GM18499 (cell line): Measurements from ENCODE around the gene CPLANE1.
"Not testable (repeated sequence)": the region's sequence is repeated elsewhere in the genome, so short reads cannot be mapped to it uniquely, and the experiment has no call there.

ENCODE experiments used
- ATAC-seq: cut with Tn5 transposase; IDR thresholded peaks from one replicate; pipeline ENCODE4 v1.9.1; 2021; ENCODE audit warnings: moderate number of reproducible peaks; ENCODE audit not compliant: insufficient read depth, unreplicated experiment

Gene CPLANE1

DNA sequence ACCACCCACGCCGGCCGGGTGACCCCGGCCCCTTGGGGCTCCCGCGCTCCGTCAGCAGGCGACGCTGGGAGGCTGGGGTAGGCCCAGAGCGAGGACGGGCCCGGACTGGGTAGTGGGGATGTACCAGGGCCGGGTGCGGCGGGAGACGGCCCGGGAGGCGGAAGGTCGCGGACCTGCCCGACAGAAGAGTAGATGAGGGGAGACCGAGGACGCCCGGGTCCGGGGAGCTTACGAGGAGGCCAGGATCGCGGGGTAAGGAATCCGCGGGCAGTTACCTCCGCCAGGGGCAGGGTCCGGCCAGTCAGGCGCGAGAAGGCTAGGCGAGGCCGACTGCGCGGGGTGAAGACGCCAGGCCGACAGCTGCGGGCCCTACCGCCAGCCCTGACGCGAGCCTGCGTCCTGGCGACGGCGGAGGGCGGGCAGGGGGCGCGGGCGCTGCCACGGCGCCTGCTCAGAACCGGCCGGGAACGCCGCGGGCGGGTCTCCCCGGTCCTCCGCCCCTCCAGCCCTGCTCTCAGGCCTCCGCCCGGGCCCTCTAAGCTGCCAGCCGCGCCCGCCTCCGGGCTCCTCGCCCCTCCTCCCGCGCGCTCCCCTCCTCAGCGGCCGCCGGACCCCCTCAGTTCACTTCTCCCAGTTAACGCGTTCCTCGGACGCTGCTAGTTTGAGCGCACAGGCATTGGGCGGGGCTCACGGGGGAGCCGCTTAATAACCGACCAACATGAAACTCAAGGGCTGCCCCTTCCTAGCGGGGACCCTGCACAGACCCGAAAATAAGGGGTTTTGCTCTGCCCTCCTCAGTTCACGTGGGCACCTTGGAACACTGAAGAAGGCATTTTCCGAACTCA lies at the start of gene CPLANE1:
Gene CPLANE1 (minus strand): TSS at position 407 of the 845 bp plus-strand sequence. CDS start 1,678 bp downstream, outside the sequence.
- ATAC-seq = no peak

DNA sequence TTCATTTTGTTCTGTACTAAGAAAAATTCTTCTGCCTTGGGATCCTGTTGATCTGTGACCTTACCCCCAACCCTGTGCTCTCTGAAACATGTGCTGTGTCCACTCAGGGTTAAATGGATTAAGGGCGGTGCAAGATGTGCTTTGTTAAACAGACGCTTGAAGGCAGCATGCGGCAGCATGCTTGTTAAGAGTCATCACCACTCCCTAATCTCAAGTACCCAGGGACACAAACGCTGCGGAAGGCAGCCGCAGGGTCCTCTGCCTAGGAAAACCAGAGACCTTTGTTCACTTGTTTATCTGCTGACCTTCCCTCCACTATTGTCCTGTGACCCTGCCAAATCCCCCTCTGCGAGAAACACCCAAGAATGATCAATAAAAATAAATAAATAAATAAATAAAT lies 47.1 kb upstream of the CPLANE1 start:
- not testable (repeated sequence) for ATAC-seq

DNA sequence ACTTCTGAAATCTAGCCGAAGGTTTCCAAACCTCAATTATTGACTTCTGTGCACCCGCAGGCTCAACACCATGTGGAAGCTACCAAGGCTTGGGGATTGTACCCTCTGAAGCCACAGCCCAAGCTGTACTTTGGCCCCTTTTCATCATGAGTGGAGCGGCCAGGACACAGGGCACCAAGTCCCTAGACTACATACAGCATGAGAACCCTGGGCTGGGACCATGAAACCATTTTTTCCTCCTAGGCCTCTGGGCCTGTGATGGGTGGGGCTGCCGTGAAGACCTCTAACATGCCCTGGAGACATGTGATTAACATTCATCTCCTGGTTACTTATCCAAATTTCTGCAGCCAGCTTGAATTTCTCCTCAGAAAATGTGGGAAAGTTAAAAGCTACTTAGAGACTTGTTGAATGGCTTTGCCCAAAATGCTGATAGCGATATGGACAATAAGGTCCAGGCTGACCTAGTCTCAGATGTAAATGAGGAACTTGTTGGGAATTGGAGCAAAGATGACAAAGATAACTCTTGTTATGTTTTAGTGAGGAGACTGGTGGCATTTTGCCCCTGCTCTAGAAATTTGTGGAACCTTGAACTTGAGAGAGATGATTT lies 34.1 kb upstream of the CPLANE1 start:
- no peak for ATAC-seq

DNA sequence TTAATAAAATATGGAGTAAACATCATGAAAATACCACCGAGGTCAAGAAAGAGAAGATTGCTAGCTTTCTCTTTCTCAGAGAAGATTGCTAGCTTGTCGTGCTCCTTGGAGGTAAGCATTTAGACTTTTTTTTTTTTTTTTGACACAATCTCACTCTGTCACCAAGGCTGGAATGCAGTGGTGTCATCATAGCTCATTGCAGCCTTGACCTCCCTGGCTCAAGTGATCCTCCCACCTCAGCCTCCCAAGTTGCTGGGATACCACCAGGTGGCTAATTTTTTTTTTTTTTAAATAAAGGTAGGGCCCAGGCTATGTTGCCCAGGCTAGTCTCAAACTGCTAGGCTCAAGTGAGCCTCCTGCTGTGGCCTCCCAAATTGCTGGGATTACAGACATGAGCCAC lies 26.3 kb upstream of the CPLANE1 start:
- no peak for ATAC-seq

DNA sequence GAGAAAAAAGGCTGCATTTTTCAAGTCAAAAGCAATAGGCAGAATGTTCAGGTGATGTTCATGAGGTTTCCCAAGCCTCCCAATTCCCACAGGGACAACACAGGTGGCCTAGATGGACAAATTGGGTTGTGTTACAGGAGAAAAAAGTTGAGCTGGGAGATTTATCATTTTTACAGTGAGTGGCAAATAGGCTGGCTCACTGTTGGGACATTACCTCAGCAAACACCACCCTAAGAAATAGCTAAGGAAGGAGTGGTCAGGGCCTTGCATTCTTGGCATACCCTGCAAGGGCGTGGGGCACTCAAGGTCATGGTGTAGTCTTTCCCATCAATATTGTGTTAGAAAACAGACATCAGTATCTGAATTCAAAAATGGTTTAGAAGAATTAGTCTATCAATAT lies 23.3 kb upstream of the CPLANE1 start:
- ATAC-seq = no peak

DNA sequence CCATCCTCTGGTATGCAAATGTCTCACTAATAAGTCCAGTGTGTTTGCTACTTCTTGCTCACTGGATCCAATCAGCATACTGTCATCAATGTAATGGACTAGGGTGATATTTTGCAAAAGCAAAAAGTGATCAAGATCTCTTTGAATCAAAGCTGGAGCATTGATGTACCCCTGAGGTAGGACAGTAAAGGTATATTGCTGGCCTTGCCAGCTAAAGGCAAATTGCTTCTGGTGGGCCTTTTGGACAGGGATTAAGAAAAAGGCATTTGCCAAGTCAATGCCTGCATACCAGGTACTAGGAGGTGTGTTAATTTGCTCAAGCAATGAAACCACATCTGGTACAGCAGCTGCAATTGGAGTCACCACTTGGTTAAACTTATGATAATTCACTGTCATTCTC lies 18.9 kb upstream of the CPLANE1 start:
- not testable (repeated sequence) for ATAC-seq

DNA sequence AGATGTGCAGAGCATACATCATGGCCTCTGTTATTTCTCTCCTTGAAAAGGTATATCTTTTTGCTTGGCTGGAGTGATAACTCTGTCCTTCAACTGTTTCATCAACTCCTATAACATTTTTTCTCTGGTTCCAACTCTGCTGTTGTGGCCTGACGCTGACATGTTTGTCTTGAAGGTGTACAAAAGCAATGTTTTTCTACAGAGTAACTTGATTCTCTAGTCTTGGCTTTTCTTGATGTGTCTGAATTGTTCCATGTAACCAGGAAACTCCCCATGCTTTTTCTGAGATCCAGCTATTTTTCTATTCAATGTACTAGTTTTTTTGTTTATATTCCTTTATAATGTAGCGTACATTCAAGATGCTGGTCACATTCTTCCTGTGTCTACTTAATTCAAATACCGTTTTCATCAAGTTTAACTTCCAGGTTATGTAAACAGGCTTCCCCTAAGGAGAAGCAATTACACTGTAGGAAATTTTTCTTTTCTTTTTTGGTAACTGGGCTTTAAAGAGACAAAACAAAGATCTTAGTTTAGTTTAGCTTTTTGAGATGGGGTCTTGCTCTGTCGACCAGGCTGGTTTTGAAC lies 6.7 kb upstream of the CPLANE1 start:
- ATAC-seq = no peak

DNA sequence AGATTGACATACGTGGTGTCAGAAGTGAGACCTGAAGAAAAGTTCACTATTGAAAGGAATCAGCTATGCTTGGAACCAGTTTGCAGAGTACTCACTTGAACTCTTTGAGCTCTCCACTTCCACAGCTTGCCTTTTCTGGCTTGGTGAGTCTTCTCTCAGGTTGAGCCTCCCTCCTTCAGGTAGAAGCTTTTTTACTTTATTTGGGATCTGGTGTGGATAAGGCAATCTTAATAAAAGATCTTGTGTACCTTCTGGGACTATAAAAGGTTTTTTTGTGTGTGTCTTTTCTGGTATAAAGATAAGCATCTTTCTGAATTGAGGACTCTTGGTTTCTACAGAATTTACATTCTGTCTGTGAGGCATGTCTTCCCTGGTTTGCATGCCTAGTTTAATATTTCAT lies 5.4 kb upstream of the CPLANE1 start:
- no peak for ATAC-seq

DNA sequence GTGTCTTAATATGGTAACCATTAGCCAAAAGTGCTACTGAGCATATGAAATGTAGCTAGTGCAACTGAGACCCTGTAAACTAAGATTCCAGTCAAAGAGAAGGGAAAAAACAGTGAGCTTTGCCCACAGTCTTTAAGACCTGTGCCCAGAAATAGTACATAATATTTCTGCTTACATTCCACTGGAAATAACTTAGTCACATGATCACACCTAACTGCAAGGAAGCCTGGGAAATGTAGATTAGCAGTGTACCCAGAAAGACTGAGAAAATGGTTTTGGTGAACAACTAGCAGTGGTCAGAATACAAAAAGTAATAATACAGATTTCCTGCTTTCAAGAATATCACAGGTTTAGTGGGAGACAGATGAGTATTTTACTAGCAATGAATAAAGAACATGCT lies 2.5 kb upstream of the CPLANE1 start:
- ATAC-seq = no peak

DNA sequence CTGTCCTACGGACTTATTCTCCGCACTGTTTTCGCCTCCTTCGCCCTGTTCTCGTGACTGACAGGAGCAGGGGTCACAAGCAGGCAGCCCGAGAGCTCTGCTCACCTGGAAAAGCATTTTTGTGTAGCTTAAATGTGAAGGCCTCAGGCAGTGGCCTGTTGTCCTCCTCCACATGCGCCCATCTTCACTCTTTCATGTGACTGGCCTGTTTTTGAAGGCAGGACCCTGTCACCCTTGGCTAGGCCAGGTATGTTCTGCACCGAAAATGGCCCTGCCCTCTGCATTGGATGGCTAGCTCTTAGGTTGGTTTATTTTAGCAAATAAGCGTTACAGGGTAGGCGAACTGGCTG lies 614 bp upstream of the CPLANE1 start:
- ATAC-seq = no peak

DNA sequence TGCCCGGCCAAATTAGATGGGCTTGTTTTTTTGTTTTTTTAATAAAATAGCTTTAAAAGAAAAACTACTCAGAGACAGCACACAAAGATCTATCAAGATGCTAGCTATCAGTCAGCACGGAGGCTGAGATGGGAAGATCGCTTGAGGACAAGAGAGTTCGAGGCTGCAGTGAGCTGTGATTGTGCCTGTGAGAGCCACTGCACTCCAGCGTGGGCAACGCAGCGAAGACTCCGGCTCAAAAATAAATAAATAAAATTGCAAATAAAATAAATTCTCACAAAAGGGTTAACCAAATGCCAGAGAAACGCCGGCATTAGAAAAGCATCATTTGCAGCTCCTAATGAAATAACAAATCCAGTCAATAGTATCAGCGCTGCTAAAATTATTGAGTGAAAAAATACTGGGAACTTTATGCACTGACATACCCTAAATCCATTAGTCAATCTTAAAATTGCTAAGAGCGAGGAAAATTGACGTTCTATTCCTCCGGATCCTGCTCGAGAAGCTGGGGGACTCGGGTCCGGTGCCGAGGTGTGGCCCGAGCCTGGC lies 681 bp downstream of the CPLANE1 start:
- ATAC-seq = no peak

DNA sequence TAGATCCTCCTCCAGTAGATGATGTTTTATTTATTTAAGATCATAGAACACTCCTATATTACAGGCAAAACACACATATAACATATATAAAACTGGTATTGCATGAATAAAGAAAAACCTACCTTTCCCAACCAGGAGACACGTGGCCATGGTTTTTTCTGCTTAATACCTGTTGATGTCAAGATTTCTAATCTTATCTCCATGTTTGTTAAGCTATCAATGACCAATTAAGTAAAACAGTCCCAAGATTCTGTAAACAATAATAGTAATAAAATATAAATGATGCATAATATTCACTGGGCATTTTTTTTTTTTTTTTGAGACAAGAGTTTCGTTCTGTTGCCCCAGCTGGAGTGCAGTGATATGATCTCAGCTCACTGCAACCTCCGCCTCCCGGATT lies 1.7 kb downstream of the CPLANE1 start:
- no peak for ATAC-seq

DNA sequence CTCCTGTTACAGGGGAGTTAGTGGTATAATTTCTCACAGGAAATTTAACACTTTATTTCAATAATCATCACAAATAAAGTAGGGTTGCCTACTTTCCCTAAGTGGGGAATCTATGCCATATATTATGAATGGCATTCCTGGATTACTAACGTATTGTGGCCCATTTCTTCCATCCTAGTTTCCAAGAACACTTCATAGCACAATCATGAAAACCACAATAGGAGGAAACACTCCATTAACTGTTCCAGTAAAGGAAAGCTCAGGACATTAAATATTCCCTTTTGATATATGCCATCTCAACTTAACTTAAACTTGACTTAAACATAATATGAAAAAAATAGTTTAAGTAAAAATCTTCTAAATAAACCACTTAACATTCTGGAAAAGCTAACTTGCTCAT lies 2.1 kb downstream of the CPLANE1 start:
- ATAC-seq = no peak

DNA sequence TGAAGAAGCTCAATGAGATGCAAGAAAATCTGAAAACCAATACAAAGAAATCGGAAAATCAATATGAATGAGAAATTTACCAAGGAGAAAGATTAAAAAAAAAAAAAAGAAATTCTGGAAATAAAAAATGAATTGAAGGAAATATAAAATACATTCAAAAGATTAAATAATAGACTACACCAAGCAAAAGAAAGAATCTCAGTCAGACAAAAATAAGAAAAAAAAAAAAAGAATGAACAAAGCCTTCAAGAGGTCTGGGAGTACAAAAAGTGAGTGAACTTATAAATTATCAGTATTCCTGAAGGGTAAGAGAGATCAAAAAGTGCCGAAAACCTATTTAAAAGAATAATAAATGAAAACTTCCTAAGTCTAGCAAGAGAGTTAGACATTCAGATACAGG lies 14.9 kb downstream of the CPLANE1 start:
- ATAC-seq = no peak

DNA sequence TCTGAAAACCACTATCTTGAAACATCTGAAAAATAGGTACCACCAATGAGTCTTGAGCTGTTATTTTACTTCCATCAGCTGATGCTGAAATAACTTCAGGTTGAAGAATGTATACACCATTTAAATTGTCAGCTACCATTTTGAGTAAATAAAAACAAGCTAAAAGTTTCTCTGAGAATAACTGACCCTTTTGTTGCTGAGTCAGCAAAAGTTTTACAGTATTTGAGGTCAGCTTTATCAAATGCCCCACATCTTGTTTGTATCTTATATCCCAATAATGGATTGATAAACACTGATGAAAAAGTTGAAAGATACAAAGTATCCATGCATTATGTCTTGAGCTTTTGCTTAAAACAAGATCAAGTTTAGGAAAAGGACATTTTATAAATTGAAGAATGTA lies 22.8 kb downstream of the CPLANE1 start:
- ATAC-seq = no peak

DNA sequence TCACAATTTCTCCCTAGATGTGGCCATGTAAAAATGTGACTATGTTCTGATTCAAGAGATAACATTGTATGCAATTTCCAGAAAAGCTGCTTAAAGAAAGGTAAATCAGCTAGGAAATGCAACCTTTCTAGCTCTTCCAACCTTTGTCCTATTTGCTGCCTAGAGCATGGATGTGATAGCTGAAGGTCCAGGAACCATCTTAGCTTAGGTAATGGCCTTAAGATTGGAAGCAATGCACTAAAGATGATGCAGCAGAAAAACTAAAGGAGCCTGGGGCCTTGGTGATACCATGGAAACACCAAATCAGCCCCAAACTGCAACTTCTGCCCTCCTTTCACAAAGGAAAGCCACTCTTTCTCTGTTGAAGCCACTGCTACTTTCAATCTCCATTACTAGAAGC lies 27.0 kb downstream of the CPLANE1 start:
- no peak for ATAC-seq

DNA sequence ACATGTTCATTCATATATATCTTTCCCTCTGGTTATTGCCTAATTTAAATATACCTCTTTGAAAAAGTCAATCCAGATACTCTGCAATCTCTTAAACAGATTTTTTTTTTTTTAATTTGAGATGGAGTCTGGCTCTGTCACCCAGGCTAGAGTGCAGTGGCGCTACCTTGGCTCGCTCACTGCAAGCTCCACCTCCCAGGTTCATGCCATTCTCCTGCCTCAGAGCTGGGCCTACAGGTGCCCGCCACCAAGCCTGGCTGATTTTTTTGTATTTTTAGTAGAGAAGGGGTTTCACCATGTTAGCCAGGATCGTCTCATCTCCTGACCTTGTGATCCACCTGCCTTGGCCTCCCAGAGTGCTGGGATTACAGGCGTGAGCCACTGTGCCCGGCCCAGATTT lies 28.8 kb downstream of the CPLANE1 start:
- ATAC-seq = not testable (repeated sequence)

DNA sequence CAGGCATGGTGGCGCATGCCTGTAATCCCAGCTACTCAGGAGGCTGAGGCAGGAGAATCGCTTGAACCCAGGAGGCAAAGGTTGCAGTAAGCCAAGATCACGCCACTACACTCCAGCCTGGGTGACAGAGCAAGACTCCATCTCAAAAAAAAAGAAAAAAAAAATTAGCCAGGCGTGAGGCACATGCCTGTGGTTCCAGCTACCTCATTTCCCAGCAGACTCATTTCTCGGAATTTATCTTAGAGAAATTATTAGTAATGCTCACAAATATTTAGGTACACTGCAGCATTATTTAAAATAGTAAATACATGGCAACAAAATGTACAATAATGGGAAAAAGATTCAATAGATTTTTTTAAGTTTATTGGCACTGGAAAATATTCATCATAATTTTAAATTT lies 29.8 kb downstream of the CPLANE1 start:
- ATAC-seq = not testable (repeated sequence)

DNA sequence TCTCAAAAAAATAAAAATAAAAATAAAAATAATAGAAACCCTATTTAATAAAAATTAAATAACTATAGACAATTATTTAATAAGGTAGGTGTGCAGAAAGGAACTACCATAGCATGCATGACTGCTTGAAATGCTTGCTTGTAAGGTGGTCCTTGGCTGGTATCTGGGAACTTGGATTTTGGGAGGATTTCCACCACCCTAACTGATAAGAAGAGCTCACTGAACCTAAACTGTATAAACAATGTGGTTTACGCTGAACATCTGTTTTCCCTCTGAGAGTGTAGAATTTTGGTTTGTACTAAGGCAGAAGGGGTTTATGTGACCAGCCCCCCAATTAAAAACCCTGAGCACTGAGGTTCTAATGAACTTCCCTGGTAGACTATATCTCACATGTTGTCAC lies 31.2 kb downstream of the CPLANE1 start:
- no peak for ATAC-seq

DNA sequence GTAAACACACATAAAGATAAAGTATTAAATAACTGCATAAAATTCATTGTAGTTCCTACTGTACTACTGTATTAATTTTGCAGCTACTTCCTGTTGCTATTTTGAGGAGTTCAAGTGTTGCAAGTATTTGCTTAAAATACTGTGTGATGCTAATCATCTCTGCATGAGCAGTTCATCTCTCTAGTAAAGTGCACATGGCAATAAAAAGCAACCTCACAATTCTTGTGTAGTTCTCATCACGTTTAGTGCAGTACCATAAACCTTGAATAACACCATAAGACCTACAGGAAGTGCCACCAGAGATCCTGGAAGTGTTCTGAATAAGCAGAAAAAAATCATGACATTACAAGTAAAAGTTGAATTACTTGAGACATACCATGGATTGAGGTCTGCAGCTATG lies 34.6 kb downstream of the CPLANE1 start:
- no peak for ATAC-seq

DNA sequence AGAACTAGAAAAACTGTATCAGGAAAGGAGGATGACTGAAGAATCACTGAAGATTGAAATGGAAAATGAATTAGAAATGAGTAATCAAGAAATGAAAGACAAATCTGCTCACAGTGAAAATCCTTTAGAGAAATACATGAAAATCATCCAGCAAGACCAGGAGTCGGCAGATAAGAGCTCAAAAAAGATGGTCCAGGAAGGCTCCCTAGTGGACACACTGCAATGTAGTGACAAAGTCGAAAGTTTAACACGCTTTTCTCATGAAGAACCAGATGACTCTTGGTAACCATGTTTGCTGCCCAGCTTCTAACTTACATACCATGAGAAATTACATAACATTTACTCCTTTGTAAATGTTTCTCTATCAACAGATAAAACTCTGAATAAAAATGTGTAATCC lies 37.1 kb downstream of the CPLANE1 start:
- no peak for ATAC-seq
